ENCODE data around the gene KIDINS220.

GRCh38 chr2:8761529-8762164, 75.8 kb downstream of the KIDINS220 start:
- TF ChIP-seq, protein P1, sequence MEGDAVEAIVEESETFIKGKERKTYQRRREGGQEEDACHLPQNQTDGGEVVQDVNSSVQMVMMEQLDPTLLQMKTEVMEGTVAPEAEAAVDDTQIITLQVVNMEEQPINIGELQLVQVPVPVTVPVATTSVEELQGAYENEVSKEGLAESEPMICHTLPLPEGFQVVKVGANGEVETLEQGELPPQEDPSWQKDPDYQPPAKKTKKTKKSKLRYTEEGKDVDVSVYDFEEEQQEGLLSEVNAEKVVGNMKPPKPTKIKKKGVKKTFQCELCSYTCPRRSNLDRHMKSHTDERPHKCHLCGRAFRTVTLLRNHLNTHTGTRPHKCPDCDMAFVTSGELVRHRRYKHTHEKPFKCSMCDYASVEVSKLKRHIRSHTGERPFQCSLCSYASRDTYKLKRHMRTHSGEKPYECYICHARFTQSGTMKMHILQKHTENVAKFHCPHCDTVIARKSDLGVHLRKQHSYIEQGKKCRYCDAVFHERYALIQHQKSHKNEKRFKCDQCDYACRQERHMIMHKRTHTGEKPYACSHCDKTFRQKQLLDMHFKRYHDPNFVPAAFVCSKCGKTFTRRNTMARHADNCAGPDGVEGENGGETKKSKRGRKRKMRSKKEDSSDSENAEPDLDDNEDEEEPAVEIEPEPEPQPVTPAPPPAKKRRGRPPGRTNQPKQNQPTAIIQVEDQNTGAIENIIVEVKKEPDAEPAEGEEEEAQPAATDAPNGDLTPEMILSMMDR (CRISPR knock-in tag; IDR thresholded peaks at IDR 0.05): peak; percentile 60
- TF ChIP-seq ZNF639 (CRISPR knock-in tag; conservative IDR thresholded peaks at IDR 0.05): no peak
- no peak for TF ChIP-seq EP300 (IDR thresholded peaks at IDR 0.05; ENCODE audit: low read depth in 2 of 2, low read length in 2 of 2)
- TF ChIP-seq EP300 (CRISPR knock-in tag; IDR thresholded peaks at IDR 0.05; ENCODE audit: borderline replicate concordance): no peak
- TF ChIP-seq, protein P2, sequence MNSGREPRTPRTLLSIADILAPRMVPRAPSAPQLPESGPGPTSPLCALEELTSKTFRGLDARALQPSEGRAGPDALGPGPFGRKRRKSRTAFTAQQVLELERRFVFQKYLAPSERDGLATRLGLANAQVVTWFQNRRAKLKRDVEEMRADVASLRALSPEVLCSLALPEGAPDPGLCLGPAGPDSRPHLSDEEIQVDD (CRISPR knock-in tag; IDR thresholded peaks at IDR 0.05; ENCODE audit: borderline replicate concordance): no peak
- no peak for TF ChIP-seq SUZ12 (IDR thresholded peaks at IDR 0.05; ENCODE audit: low read depth, low read length)
- no peak for TF ChIP-seq POGK (CRISPR knock-in tag; conservative IDR thresholded peaks at IDR 0.05)
- no peak for TF ChIP-seq RFXAP (CRISPR knock-in tag; IDR thresholded peaks at IDR 0.05; ENCODE audit: borderline replicate concordance)
- no peak for TF ChIP-seq ESRRA (CRISPR knock-in tag; IDR thresholded peaks at IDR 0.05; ENCODE audit: low read depth)

All from HepG2 (cell line).